Measurements from ENCODE around the gene LDB3. TPM values are rescaled to one million over a fixed set of nuclear protein-coding genes. Genes with fewer than 3 reads are reported as not detected.

The LDB3 gene
- total and polyA plus RNA-seq, 2 of the 4 experiments (the other 2 are of a cell fraction), result 0.36 to 2.6 TPM

- WGBS, 2 experiments (ENCODE audit: extremely low coverage in 2 of 2, insufficient read length in 1 of 2), result 92% methylated on average over 4 of the region's 13 CpGs; no CpG with 5 or more reads in 1 of the 2 experiments
- no peak overlapping the region for H3K9ac ChIP-seq (ENCODE audit: low read depth, low read length)
- no peak for DNase-seq
- H4K5ac ChIP-seq (ENCODE audit: low read depth, low read length), result no peak overlapping the region
- H3K27ac ChIP-seq (ENCODE audit: insufficient read depth, low read length), result no peak overlapping the region
- H2BK15ac ChIP-seq (ENCODE audit: low read depth, low read length), result no peak overlapping the region
- ATAC-seq (ENCODE audit: low read depth), result no peak
- intact Hi-C loops (cut with micrococcal nuclease), result no loop called here
- TF ChIP-seq BHLHE40 (IDR thresholded peaks at IDR 0.05; ENCODE audit: low read depth, low read length), result no peak
- TF ChIP-seq MXI1 (IDR thresholded peaks at IDR 0.05; ENCODE audit: borderline replicate concordance, low read depth, low read length), result no peak
- TF ChIP-seq POLR2A (IDR thresholded peaks at IDR 0.05; ENCODE audit: low read depth, low read length), result no peak
- no peak for TF ChIP-seq CEBPB (IDR thresholded peaks at IDR 0.05; ENCODE audit: low read depth, low read length)
- TF ChIP-seq CTCF (conservative IDR thresholded peaks at IDR 0.05; ENCODE audit: low read depth, low read length), result no peak
- no peak for TF ChIP-seq ELK1 (IDR thresholded peaks at IDR 0.05; ENCODE audit: borderline replicate concordance, low read depth, low read length)
- TF ChIP-seq FOS (IDR thresholded peaks at IDR 0.05; ENCODE audit: low read depth, low read length), result no peak
- TF ChIP-seq MAFK (IDR thresholded peaks at IDR 0.05; ENCODE audit: low read depth, low read length), result no peak
- no peak for TF ChIP-seq RAD21 (IDR thresholded peaks at IDR 0.05; ENCODE audit: low read length)
- no peak for TF ChIP-seq RCOR1 (IDR thresholded peaks at IDR 0.05; ENCODE audit: insufficient replicate concordance, low read length)
- TF ChIP-seq MAZ (IDR thresholded peaks at IDR 0.05; ENCODE audit: borderline replicate concordance, low read depth, low read length), result no peak
- TF ChIP-seq USF2 (IDR thresholded peaks at IDR 0.05; ENCODE audit: low read depth, low read length), result no peak
- no peaks in the 10 kb centered on the region for H3K27me3 ChIP-seq (ENCODE audit: control insufficient read depth, insufficient read depth, low read length)
- no peaks in the 10 kb centered on the region for H3K9me1 ChIP-seq (ENCODE audit: insufficient read depth, low read length)
- H3K9me3 ChIP-seq (ENCODE audit: control insufficient read depth, insufficient read depth, low read length), result no peaks in the 10 kb centered on the region
- no peak overlapping the region for H3K56ac ChIP-seq (ENCODE audit: extremely low read depth, insufficient read depth, low read length)
- ChIA-PET POLR2A (ENCODE audit: unreplicated experiment) (no interaction called here), CTCF (no interaction called here)
- H2BK120ac ChIP-seq (ENCODE audit: low read depth, low read length), result no peak overlapping the region
- no peak overlapping the region for H3K23ac ChIP-seq (ENCODE audit: low read depth, low read length)
- no peak overlapping the region for H2AK9ac ChIP-seq (replicated peaks; ENCODE audit: low read depth, low read length, poor library complexity)
- H4K91ac ChIP-seq (ENCODE audit: insufficient read depth, low read depth, low read length), result no peak overlapping the region
- no peak overlapping the region for H3K4ac ChIP-seq (ENCODE audit: low read depth, low read length)
- no peak overlapping the region for H3K14ac ChIP-seq (replicated peaks; ENCODE audit: low read depth, low read length)
- in situ Hi-C loops (cut with MboI; ENCODE audit: low sequenced_read_pairs), result no loop called here
- no peak overlapping the region for H2BK20ac ChIP-seq (ENCODE audit: low read depth, low read length)
- no peaks in the 10 kb centered on the region for H3K79me1 ChIP-seq (ENCODE audit: low read depth in 1 of 2, low read length in 2 of 2)
- no peaks in the 10 kb centered on the region for H3K36me3 ChIP-seq (ENCODE audit: control insufficient read depth, insufficient read depth, low read length)
- no peak overlapping the region for H2BK5ac ChIP-seq (ENCODE audit: low read depth, low read length, poor library complexity, severe bottlenecking)
- no peak overlapping the region for H4K8ac ChIP-seq (ENCODE audit: low read depth in 2 of 2, low read length in 2 of 2)
- no peak overlapping the region for H2AFZ ChIP-seq (replicated peaks; ENCODE audit: low read length, poor library complexity)
- no peak overlapping the region for H3K18ac ChIP-seq (ENCODE audit: low read depth, low read length)
- peaks cover 7% of the 10 kb centered on the region; the same call in 1 of the 2 replicates for H3K4me1 ChIP-seq (ENCODE audit: control insufficient read depth, insufficient read depth, low read length)
- H2AK5ac ChIP-seq (ENCODE audit: low read depth, low read length), result no peak overlapping the region
- H3K4me3 ChIP-seq (ENCODE audit: insufficient read depth, low read depth, low read length), result no peak overlapping the region
- no TSS peak for BruUV-seq (replicated peaks)
- no peaks in the 10 kb centered on the region for H4K20me1 ChIP-seq (ENCODE audit: insufficient read depth, low read length)
- no peak overlapping the region for H3K4me2 ChIP-seq (ENCODE audit: low read depth, low read length)
- dilution Hi-C loops (cut with HindIII; ENCODE audit: low sequenced_read_pairs, unreplicated experiment), result no loop called here
Observed at GRCh38 chr10:86678999-86679792, 10.9 kb downstream of the LDB3 start.

All from IMR-90 (cell line).